OCI-LY1 (cell line): Measurements from ENCODE around the gene ZBTB46.

Experiments used
- EZH2 ChIP-seq: fragments of 200-600 bp; sonication (generic), shearing (Covaris generic); IDR thresholded peaks from 2 replicates; pipeline ENCODE4 v1.8.0; 2017; ENCODE audit warnings: borderline replicate concordance, mixed run types, mild to moderate bottlenecking, antibody characterized with exemption, low read length, moderate library complexity, mixed read lengths
- TF ChIP-seq, protein P1 (sequence below): fragments of 200-600 bp; sonication (generic), shearing (Covaris generic); IDR thresholded peaks from 2 replicates; pipeline ENCODE4 v1.5.1; 2017; ENCODE audit warnings: mild to moderate bottlenecking, antibody characterized with exemption, low read length, moderate library complexity, mixed read lengths

DNA sequence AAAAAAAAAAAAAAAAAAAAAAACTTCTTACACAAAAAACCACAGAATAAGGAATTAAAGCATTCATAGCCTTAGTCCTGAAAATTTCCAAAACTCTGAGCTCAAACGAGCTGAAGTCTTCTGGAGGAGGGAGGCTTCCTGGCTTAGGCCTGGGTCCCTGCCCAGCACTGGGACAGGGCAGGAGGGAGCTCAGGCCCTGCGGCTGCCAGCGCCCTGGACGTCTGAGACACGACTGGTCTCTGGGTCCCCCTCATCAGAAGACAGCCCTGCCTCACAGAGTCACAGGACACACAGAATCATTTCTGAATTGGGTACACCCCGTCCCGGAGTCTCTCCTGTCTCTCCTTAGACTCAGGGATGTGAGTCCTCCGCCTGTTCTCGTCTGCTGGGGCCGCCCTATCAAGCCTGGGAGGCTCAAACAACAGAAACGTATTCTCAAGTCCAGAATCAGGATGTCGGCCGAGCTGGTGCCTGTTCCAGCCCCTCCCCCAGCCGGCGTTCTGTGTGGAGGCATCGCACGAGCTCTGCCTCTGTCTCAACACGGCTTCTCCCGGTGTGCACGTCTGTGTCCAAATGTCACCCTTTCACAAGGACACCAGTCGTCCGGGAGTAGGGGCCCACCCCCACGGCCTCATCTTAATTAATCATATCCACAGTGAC, 39.4 kb downstream of the ZBTB46 start:
- TF ChIP-seq, protein P1, sequence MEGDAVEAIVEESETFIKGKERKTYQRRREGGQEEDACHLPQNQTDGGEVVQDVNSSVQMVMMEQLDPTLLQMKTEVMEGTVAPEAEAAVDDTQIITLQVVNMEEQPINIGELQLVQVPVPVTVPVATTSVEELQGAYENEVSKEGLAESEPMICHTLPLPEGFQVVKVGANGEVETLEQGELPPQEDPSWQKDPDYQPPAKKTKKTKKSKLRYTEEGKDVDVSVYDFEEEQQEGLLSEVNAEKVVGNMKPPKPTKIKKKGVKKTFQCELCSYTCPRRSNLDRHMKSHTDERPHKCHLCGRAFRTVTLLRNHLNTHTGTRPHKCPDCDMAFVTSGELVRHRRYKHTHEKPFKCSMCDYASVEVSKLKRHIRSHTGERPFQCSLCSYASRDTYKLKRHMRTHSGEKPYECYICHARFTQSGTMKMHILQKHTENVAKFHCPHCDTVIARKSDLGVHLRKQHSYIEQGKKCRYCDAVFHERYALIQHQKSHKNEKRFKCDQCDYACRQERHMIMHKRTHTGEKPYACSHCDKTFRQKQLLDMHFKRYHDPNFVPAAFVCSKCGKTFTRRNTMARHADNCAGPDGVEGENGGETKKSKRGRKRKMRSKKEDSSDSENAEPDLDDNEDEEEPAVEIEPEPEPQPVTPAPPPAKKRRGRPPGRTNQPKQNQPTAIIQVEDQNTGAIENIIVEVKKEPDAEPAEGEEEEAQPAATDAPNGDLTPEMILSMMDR: no peak
- no peak for TF ChIP-seq EZH2
